GM12878 (cell line): ENCODE results near the gene ZNF619. TPM values are rescaled to one million over a fixed set of nuclear protein-coding genes. Genes with fewer than 3 reads are reported as not detected.

Source experiments
- ATF2 ChIP-seq: IDR thresholded peaks from 2 replicates; pipeline ENCODE4 v1.6.1; 2012; ENCODE audit warnings: low read length, inconsistent platforms
- BCL11A ChIP-seq: IDR thresholded peaks from 2 replicates; pipeline ENCODE4 v1.6.1; 2011; ENCODE audit warnings: low read depth, low read length
- BRCA1 ChIP-seq: IDR thresholded peaks from 2 replicates; pipeline ENCODE4 v1.6.1; 2011; ENCODE audit warnings: low read depth, low read length, improper control_type of control experiment
- E4F1 ChIP-seq: fragments of 450-650 bp; IDR thresholded peaks from 2 replicates; pipeline ENCODE4 v1.6.1; 2018; ENCODE audit warnings: borderline replicate concordance, mild to moderate bottlenecking; ENCODE audit not compliant: partially characterized antibody
- ESRRA ChIP-seq: IDR thresholded peaks from 2 replicates; pipeline ENCODE4 v1.6.1; 2012; ENCODE audit warnings: mild to moderate bottlenecking, low read length, improper control_type of control experiment
- ETV6 ChIP-seq, 2 experiments: fragments of 450-650 bp in 1 of 2; IDR thresholded peaks in 1 of 2; conservative IDR thresholded peaks in 1 of 2; 2 replicates each; pipeline ENCODE4 v1.6.1; 2014; ENCODE audit warnings: antibody characterized with exemption in 1 of 2, borderline replicate concordance in 1 of 2, low read depth in 1 of 2, mild to moderate bottlenecking in 1 of 2, moderate library complexity in 1 of 2
- IKZF2 ChIP-seq, 2 experiments: fragments of 450-650 bp; IDR thresholded peaks; 2 replicates each; pipeline ENCODE4 v1.6.1; 2017; ENCODE audit warnings: mild to moderate bottlenecking in 2 of 2, moderate library complexity in 2 of 2
- JUNB ChIP-seq: IDR thresholded peaks from 2 replicates; pipeline ENCODE4 v1.6.1; 2016; ENCODE audit warnings: antibody characterized with exemption, mild to moderate bottlenecking
- KLF5 ChIP-seq: fragments of 450-650 bp; IDR thresholded peaks from 2 replicates; pipeline ENCODE4 v1.6.1; 2014; ENCODE audit warnings: mild to moderate bottlenecking; ENCODE audit not compliant: partially characterized antibody
- MTA2 ChIP-seq: fragments of 450-650 bp; IDR thresholded peaks from 2 replicates; pipeline ENCODE4 v1.6.1; 2016; ENCODE audit warnings: low read depth, mild to moderate bottlenecking, moderate library complexity
- NFYA ChIP-seq: IDR thresholded peaks from 2 replicates; pipeline ENCODE4 v1.6.1; 2011; ENCODE audit warnings: low read depth, mild to moderate bottlenecking, low read length, improper control_type of control experiment, borderline replicate concordance
- POU2F2 ChIP-seq: IDR thresholded peaks from 3 replicates; pipeline ENCODE4 v1.6.1; 2011; ENCODE audit warnings: low read depth, mild to moderate bottlenecking, low read length, borderline replicate concordance
- RELA ChIP-seq: fragments of 450-650 bp; IDR thresholded peaks from 2 replicates; pipeline ENCODE4 v1.8.0; 2014; ENCODE audit warnings: borderline replicate concordance; ENCODE audit not compliant: partially characterized antibody
- SUPT20H ChIP-seq: IDR thresholded peaks from 2 replicates; pipeline ENCODE4 v1.6.1; 2011; ENCODE audit warnings: low read depth, mild to moderate bottlenecking, low read length, moderate library complexity, borderline replicate concordance; ENCODE audit not compliant: control insufficient read depth
- SUZ12 ChIP-seq: fragments of 200-600 bp; sonication (generic); IDR thresholded peaks from one replicate; pipeline ENCODE4 v1.6.1; 2018; ENCODE audit warnings: antibody characterized with exemption, mild to moderate bottlenecking; ENCODE audit not compliant: unreplicated experiment
- TCF3 ChIP-seq: IDR thresholded peaks from 2 replicates; pipeline ENCODE4 v1.6.1; 2012; ENCODE audit warnings: low read depth, mild to moderate bottlenecking, low read length, borderline replicate concordance; ENCODE audit not compliant: insufficient read depth
- ZBED1 ChIP-seq: IDR thresholded peaks from 2 replicates; pipeline ENCODE4 v1.6.1; 2016; ENCODE audit warnings: borderline replicate concordance
- ZBTB33 ChIP-seq: fragments of 450-650 bp; IDR thresholded peaks from 2 replicates; pipeline ENCODE4 v1.6.1; 2017; ENCODE audit warnings: mild to moderate bottlenecking
- ZNF207 ChIP-seq: fragments of 450-650 bp; IDR thresholded peaks from 2 replicates; pipeline ENCODE4 v1.6.1; 2014; ENCODE audit warnings: antibody characterized with exemption, mild to moderate bottlenecking, borderline replicate concordance
- ZNF622 ChIP-seq: fragments of 450-650 bp; IDR thresholded peaks from 2 replicates; pipeline ENCODE4 v1.6.1; 2017; ENCODE audit warnings: mild to moderate bottlenecking, inconsistent platforms
- polyA plus RNA-seq, 11 experiments: library from polyadenylated mRNA; depleted of rRNA in 4 of 11; unstranded in 6 of 11; stranded (reverse) in 5 of 11; fragments of >200 nt; fragmentation: Nextera tagmentation in 4 of 11; fragmentation: Illumina TruSeq in 1 of 11; extraction: Ambion mirVana in 4 of 11; extraction: Trizol in 1 of 11; gene quantifications; 1 replicate in 1 of 11; 2 replicates in 10 of 11; pipeline versions ENCODE4 v1.2.1 to v1.2.3, GENCODE V29; 2011 to 2016; ENCODE audit warnings: inconsistent platforms in 2 of 11, missing spikeins in 2 of 11, low read depth in 1 of 11
- total RNA-seq, 4 experiments: library from RNA; depleted of rRNA in 3 of 4; stranded (reverse); fragments of >200 nt in 3 of 4; fragmentation: Illumina TruSeq in 1 of 4; extraction: Trizol in 1 of 4; gene quantifications; 2 replicates each; pipeline versions ENCODE4 v1.2.1 to v1.2.3, GENCODE V29; 2013 to 2021
- TF ChIP-seq, protein P1 (sequence below): fragments of 450-650 bp; IDR thresholded peaks from 2 replicates; pipeline ENCODE4 v1.6.1; 2018; ENCODE audit warnings: mild to moderate bottlenecking, low read depth, moderate library complexity; ENCODE audit not compliant: partially characterized antibody

The ZNF619 gene
- total and polyA plus RNA-seq, 10 of the 15 experiments (the other 5 are each of a cell fraction or from before 2014, with no cell fraction given) = 0.42 to 7.5 (median 3.7) TPM

DNA sequence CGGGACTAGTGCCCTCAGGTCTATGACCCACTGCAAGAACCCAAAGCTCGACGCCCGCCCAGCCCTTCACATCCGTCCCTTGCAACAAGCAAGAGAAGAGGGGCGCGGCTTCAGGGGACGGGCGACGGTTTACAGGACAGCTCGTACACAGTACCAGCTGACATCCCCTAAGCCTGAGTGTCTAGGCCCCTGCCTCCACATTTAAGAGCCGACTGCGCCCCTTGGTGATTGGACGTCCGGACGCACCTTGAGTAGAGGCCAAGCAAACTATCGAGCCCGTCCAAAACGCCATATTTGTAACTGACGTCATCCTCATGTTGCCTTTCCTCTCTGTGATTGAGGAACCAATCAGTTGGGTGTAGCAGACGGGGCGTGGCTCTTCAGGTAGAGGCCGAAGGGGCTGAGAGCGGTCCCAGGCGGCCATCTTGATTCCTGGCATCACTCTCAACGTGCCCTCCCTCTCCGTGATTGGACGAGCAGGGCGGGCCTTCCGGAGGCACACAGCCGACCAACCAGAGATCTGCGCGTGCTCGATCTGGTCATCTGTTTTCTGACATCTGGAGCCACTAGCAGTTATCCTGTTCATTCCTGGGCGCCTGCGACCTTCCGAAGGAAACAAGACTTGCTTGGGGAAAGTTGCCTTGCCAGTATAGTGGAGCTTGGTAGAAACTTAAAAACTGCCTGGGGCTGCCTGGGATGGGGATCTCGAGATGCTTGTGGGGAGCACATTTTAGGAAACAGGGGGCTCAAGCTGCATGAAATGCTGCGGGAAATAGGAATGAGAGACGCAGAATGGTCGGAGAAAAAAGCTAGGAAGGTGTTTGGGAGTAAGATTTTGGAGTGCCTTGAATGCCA is 23.8 kb upstream of the ZNF619 start (continued):
- TF ChIP-seq ZNF622 = no peak
- no peak for TF ChIP-seq MTA2
- 0 out of 4 replicates have a peak, but pooled peaks of 1 of the 2 experiments have one; percentile 28 for TF ChIP-seq IKZF2 (IDR thresholded peaks at IDR 0.05)
- TF ChIP-seq TCF3 = no peak
- TF ChIP-seq JUNB = no peak
- peak; percentile 22; the same call in 1 of the 3 replicates for TF ChIP-seq POU2F2
- TF ChIP-seq NFYA = no peak
- no peak for TF ChIP-seq ZBED1
- TF ChIP-seq E4F1 = no peak
- TF ChIP-seq SUPT20H = no peak
- peak; percentile 33 for TF ChIP-seq KLF5
- no peak; a peak in 1 of 4 replicates for TF ChIP-seq ETV6 (conservative IDR thresholded peaks at IDR 0.05 in 1 of 2, IDR thresholded peaks at IDR 0.05 in 1 of 2; ENCODE audit: borderline replicate concordance in 1 of 2, low read depth in 1 of 2)
- TF ChIP-seq ZNF207 = no peak
- TF ChIP-seq BRCA1 = peak; percentile 17; the same call in 1 of the 2 replicates
- no peak for TF ChIP-seq SUZ12
- TF ChIP-seq ESRRA = peak; percentile 47; the same call in 1 of the 2 replicates
- TF ChIP-seq, protein P1, sequence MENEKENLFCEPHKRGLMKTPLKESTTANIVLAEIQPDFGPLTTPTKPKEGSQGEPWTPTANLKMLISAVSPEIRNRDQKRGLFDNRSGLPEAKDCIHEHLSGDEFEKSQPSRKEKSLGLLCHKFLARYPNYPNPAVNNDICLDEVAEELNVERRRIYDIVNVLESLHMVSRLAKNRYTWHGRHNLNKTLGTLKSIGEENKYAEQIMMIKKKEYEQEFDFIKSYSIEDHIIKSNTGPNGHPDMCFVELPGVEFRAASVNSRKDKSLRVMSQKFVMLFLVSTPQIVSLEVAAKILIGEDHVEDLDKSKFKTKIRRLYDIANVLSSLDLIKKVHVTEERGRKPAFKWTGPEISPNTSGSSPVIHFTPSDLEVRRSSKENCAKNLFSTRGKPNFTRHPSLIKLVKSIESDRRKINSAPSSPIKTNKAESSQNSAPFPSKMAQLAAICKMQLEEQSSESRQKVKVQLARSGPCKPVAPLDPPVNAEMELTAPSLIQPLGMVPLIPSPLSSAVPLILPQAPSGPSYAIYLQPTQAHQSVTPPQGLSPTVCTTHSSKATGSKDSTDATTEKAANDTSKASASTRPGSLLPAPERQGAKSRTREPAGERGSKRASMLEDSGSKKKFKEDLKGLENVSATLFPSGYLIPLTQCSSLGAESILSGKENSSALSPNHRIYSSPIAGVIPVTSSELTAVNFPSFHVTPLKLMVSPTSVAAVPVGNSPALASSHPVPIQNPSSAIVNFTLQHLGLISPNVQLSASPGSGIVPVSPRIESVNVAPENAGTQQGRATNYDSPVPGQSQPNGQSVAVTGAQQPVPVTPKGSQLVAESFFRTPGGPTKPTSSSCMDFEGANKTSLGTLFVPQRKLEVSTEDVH = no peak
- TF ChIP-seq RELA = no peak
- TF ChIP-seq BCL11A = no peak
- TF ChIP-seq ATF2 = peak; percentile 90
- no peak for TF ChIP-seq ZBTB33
